NCI-H187 treated with DMSO at 0.1 percent for 48 hours (cell line): ENCODE results near the gene TTLL10.
A peak's percentile ranks its signal among the peaks of the same experiment; 100 is the strongest.

Experiments
- DNase-seq: peaks from one replicate; lab custom pipeline; 2025; lab: John Stamatoyannopoulos, UW

TTLL10 gene

GRCh38 chr1:1173793-1174415 lies at the start of gene TTLL10:
TSS of gene TTLL10 (plus strand) at chr1:1173880. CDS start at chr1:1179216, 5,336 bp downstream.
- DNase-seq: no peak

GRCh38 chr1:1124508-1124785 lies 49.2 kb upstream of the TTLL10 start:
- DNase-seq: no peak

- no peak for DNase-seq
These were observed 48.7 kb upstream of the TTLL10 start for GRCh38 chr1:1124786-1125642.

- no peak for DNase-seq
These were observed 47.7 kb upstream of the TTLL10 start for GRCh38 chr1:1125945-1126344.

- no peak for DNase-seq
These were observed 45.9 kb upstream of the TTLL10 start for GRCh38 chr1:1127551-1128451.

GRCh38 chr1:1128454-1129139 lies 45.1 kb upstream of the TTLL10 start:
- no peak for DNase-seq

- DNase-seq: no peak
These were observed 44.3 kb upstream of the TTLL10 start for GRCh38 chr1:1129381-1129821.

GRCh38 chr1:1130206-1131120 lies 43.2 kb upstream of the TTLL10 start:
- no peak for DNase-seq

GRCh38 chr1:1132042-1132950 lies 41.4 kb upstream of the TTLL10 start:
- DNase-seq: no peak

- no peak for DNase-seq
These were observed 40.5 kb upstream of the TTLL10 start for GRCh38 chr1:1132956-1133750.

GRCh38 chr1:1134300-1134970 lies 39.2 kb upstream of the TTLL10 start:
- no peak for DNase-seq

GRCh38 chr1:1135339-1136136 lies 38.1 kb upstream of the TTLL10 start:
- DNase-seq: no peak

GRCh38 chr1:1136547-1137230 lies 37.0 kb upstream of the TTLL10 start:
- DNase-seq: peak; percentile 78

GRCh38 chr1:1137256-1138045 lies 36.2 kb upstream of the TTLL10 start:
- no peak for DNase-seq

GRCh38 chr1:1140673-1141072 lies 33.0 kb upstream of the TTLL10 start:
- no peak for DNase-seq

- DNase-seq: no peak
These were observed 32.3 kb upstream of the TTLL10 start for GRCh38 chr1:1141244-1141910.
